SK-N-SH (cell line): ENCODE measurements around the gene RAP2A. TPM values are rescaled to one million over a fixed set of nuclear protein-coding genes. Genes with fewer than 3 reads are reported as not detected.

ENCODE experiments used
- CTCF ChIA-PET: fragments of 300-600, 350-600 bp; formaldehyde crosslinking; extraction: SDS; loops from one replicate; lab custom pipeline; 2021; lab: Yijun Ruan, JAX
- POLR2A ChIA-PET: fragments of 350-600 bp; sonication (Branson Sonifier 250); formaldehyde crosslinking; extraction: SDS; loops from one replicate; lab custom pipeline; 2020; ENCODE audit warnings: antibody characterized with exemption, inconsistent platforms; lab: Yijun Ruan, JAX
- DNase-seq: peaks from one replicate; pipeline ENCODE4 v3.0.0; 2012
- H2AFZ ChIP-seq: fragments of 200-600 bp; sonication (generic); 2 replicates; pipeline ENCODE4 v1.8.1; 2016; ENCODE audit warnings: antibody characterized with exemption, mild to moderate bottlenecking, low read depth
- H3F3A ChIP-seq: fragments of 200-600 bp; sonication (generic); replicated peaks from 2 replicates; pipeline ENCODE3; 2016; ENCODE audit warnings: antibody characterized with exemption, mild to moderate bottlenecking; ENCODE audit not compliant: insufficient read depth
- H3K27ac ChIP-seq, 2 experiments: fragments of 200-500 bp in 1 of 2; fragments of 200-600 bp in 1 of 2; sonication (Bioruptor generic) in 1 of 2; sonication (generic), shearing (Covaris generic) in 1 of 2; 2 replicates each; pipeline versions ENCODE4 v1.5.1 to v1.6.1; 2014 to 2016; ENCODE audit warnings: low read depth in 2 of 2, inconsistent platforms in 1 of 2, low read length in 1 of 2, mild to moderate bottlenecking in 1 of 2, mixed read lengths in 1 of 2
- H3K27me3 ChIP-seq: fragments of 200-600 bp; sonication (generic), shearing (Covaris generic); 2 replicates; pipeline ENCODE4 v1.6.1; 2016; ENCODE audit warnings: mixed run types; ENCODE audit not compliant: insufficient read depth
- H3K36me3 ChIP-seq, 2 experiments: fragments of 200-500 bp in 1 of 2; fragments of 200-600 bp in 1 of 2; sonication (Bioruptor generic) in 1 of 2; sonication (generic) in 1 of 2; replicated peaks in 1 of 2; 2 replicates each; pipeline versions ENCODE3 to v1.5.1; 2014 to 2016; ENCODE audit warnings: low read length in 1 of 2, mild to moderate bottlenecking in 1 of 2; ENCODE audit not compliant: insufficient read depth in 2 of 2, control insufficient read depth in 1 of 2
- H3K4me1 ChIP-seq, 2 experiments: fragments of 200-500 bp in 1 of 2; fragments of 200-600 bp in 1 of 2; sonication (Bioruptor generic) in 1 of 2; sonication (generic), shearing (Covaris generic) in 1 of 2; 2 replicates each; pipeline versions ENCODE4 v1.5.1 to v1.6.1; 2014 to 2016; ENCODE audit warnings: low read depth in 1 of 2, low read length in 1 of 2, mixed run types in 1 of 2; ENCODE audit not compliant: insufficient read depth in 2 of 2, control insufficient read depth in 1 of 2
- H3K4me2 ChIP-seq: fragments of 200-600 bp; sonication (generic), shearing (Covaris generic); 2 replicates; pipeline ENCODE4 v1.6.1; 2017; ENCODE audit warnings: mixed run types
- H3K4me3 ChIP-seq, 2 experiments: fragments of 200-500 bp in 1 of 2; fragments of 200-600 bp in 1 of 2; sonication (Bioruptor generic) in 1 of 2; sonication (generic), shearing (Covaris generic) in 1 of 2; 2 replicates each; pipeline versions ENCODE4 v1.5.1 to v1.8.1; 2014 to 2016; ENCODE audit warnings: low read depth in 2 of 2, inconsistent platforms in 1 of 2, low read length in 1 of 2, mild to moderate bottlenecking in 1 of 2, mixed read lengths in 1 of 2, moderate library complexity in 1 of 2
- H3K79me2 ChIP-seq: fragments of 200-600 bp; sonication (generic); 2 replicates; pipeline ENCODE4 v1.8.1; 2017; ENCODE audit warnings: mild to moderate bottlenecking; ENCODE audit not compliant: insufficient read depth
- H3K9ac ChIP-seq: fragments of 200-600 bp; sonication (generic); 2 replicates; pipeline ENCODE4 v1.6.1; 2017; ENCODE audit warnings: mixed run types
- H3K9me2 ChIP-seq: fragments of 200-600 bp; sonication (generic); 2 replicates; pipeline ENCODE4 v1.6.1; 2017; ENCODE audit warnings: mixed run types
- H3K9me3 ChIP-seq: fragments of 200-600 bp; sonication (generic); 2 replicates; pipeline ENCODE4 v1.6.1; 2017; ENCODE audit warnings: mixed run types, mild to moderate bottlenecking, moderate library complexity
- H4K20me1 ChIP-seq: fragments of 200-600 bp; sonication (generic); 2 replicates; pipeline ENCODE4 v1.6.1; 2017; ENCODE audit warnings: mild to moderate bottlenecking, mixed run types; ENCODE audit not compliant: insufficient read depth
- ELF1 ChIP-seq: IDR thresholded peaks from 2 replicates; pipeline ENCODE4 v1.4.0; 2012
- EP300 ChIP-seq, 2 experiments: IDR thresholded peaks; 2 replicates each; pipeline versions ENCODE4 v1.4.0 to v1.6.1; 2012; ENCODE audit warnings: borderline replicate concordance in 1 of 2, low read depth in 1 of 2, low read length in 1 of 2
- FOXJ3 ChIP-seq: sonication (generic); formaldehyde crosslinking; IDR thresholded peaks from 2 replicates; pipeline ENCODE4 v1.5.1; 2020; ENCODE audit warnings: mild to moderate bottlenecking, missing genetic modification reagents
- JUND ChIP-seq: IDR thresholded peaks from 2 replicates; pipeline ENCODE4 v1.4.0; 2012
- MXI1 ChIP-seq: IDR thresholded peaks from 2 replicates; pipeline ENCODE4 v1.6.1; 2012; ENCODE audit warnings: mild to moderate bottlenecking, low read depth, low read length, improper control_type of control experiment
- NFIC ChIP-seq: IDR thresholded peaks from 2 replicates; pipeline ENCODE4 v1.4.0; 2012; ENCODE audit warnings: borderline replicate concordance
- NRF1 ChIP-seq: IDR thresholded peaks from 2 replicates; pipeline ENCODE4 v1.6.1; 2012; ENCODE audit warnings: low read depth, mild to moderate bottlenecking, low read length
- RAD21 ChIP-seq: IDR thresholded peaks from 2 replicates; pipeline ENCODE4 v1.6.1; 2012; ENCODE audit warnings: mild to moderate bottlenecking, low read length
- REST ChIP-seq: IDR thresholded peaks from 2 replicates; pipeline ENCODE4 v1.6.1; 2012; ENCODE audit warnings: mild to moderate bottlenecking, low read depth, low read length, moderate library complexity
- SMC3 ChIP-seq: IDR thresholded peaks from 2 replicates; pipeline ENCODE4 v1.6.1; 2012; ENCODE audit warnings: low read depth, low read length, improper control_type of control experiment
- TCF12 ChIP-seq: IDR thresholded peaks from 2 replicates; pipeline ENCODE4 v1.4.0; 2012
- TEAD4 ChIP-seq: IDR thresholded peaks from 2 replicates; pipeline ENCODE4 v1.4.0; 2012; ENCODE audit warnings: mild to moderate bottlenecking, borderline replicate concordance; ENCODE audit not compliant: insufficient read depth
- WGBS: methylation state at CpG from one replicate; pipeline ENCODE4 v1.1.6; 2017; ENCODE audit warnings: low lambda C conversion rate; 5-methylcytosine and 5-hydroxymethylcytosine counted together
- polyA plus RNA-seq, 3 experiments: library from polyadenylated mRNA; depleted of rRNA; stranded (reverse); fragments of >200 nt; gene quantifications; 2 replicates each; pipeline ENCODE4 v1.2.3, GENCODE V29; 2012
- TF ChIP-seq, protein P1 (sequence below): fragments of 200-600 bp; sonication (generic); IDR thresholded peaks from 2 replicates; pipeline ENCODE4 v1.6.1; 2017; ENCODE audit warnings: antibody characterized with exemption, mild to moderate bottlenecking, moderate library complexity
- TF ChIP-seq, protein P2 (sequence below): IDR thresholded peaks from 2 replicates; pipeline ENCODE4 v1.4.0; 2012; ENCODE audit warnings: low read depth, borderline replicate concordance

RAP2A gene
- polyA plus RNA-seq, 1 of the 3 experiments (the other 2 are of a cell fraction) = 6.5 TPM

- H3K4me1 ChIP-seq = peaks cover 8 to 19% of the 10 kb centered on the region in 2 experiments; a peak in 2 of 4 replicates
- H3K27me3 ChIP-seq = no peaks in the 10 kb centered on the region
- H3K79me2 ChIP-seq = peaks cover 57% of the 10 kb centered on the region
- peaks cover 7 to 19% of the 10 kb centered on the region in 2 experiments for H3K36me3 ChIP-seq
- WGBS = 88% methylated on average over 4 of the region's 4 CpGs
- TF ChIP-seq MXI1 (no peak), EP300 (IDR thresholded peaks at IDR 0.05; ENCODE audit: borderline replicate concordance in 1 of 2, low read depth in 1 of 2, low read length in 1 of 2) (no peak), NFIC (no peak), SMC3 (no peak)
- TF ChIP-seq, protein P1, sequence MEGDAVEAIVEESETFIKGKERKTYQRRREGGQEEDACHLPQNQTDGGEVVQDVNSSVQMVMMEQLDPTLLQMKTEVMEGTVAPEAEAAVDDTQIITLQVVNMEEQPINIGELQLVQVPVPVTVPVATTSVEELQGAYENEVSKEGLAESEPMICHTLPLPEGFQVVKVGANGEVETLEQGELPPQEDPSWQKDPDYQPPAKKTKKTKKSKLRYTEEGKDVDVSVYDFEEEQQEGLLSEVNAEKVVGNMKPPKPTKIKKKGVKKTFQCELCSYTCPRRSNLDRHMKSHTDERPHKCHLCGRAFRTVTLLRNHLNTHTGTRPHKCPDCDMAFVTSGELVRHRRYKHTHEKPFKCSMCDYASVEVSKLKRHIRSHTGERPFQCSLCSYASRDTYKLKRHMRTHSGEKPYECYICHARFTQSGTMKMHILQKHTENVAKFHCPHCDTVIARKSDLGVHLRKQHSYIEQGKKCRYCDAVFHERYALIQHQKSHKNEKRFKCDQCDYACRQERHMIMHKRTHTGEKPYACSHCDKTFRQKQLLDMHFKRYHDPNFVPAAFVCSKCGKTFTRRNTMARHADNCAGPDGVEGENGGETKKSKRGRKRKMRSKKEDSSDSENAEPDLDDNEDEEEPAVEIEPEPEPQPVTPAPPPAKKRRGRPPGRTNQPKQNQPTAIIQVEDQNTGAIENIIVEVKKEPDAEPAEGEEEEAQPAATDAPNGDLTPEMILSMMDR = no peak
- H2AFZ ChIP-seq = no peak overlapping the region
- peaks cover 6% of the 10 kb centered on the region; the same call in 1 of the 2 replicates for H3K9me3 ChIP-seq
- no peak overlapping the region for H3K9ac ChIP-seq
- H3K4me2 ChIP-seq = no peak overlapping the region
- ChIA-PET CTCF (interaction anchor here (0.7 to 1.7 kb wide), 3 partner anchors 10 to 14 kb away, joined by 4 to 6 read pairs (median 4); no protein-coding TSS in a partner anchor), POLR2A (no interaction called here)
- DNase-seq = no peak
- no peak overlapping the region for H3K4me3 ChIP-seq
- no peaks in the 10 kb centered on the region for H3F3A ChIP-seq
- no peaks in the 10 kb centered on the region for H3K9me2 ChIP-seq
- H4K20me1 ChIP-seq = peaks cover 3% of the 10 kb centered on the region; the same call in 1 of the 2 replicates
- H3K27ac ChIP-seq = no peak overlapping the region; a peak in 1 of 4 replicates
These were observed 25.3 kb downstream of the RAP2A start for GRCh38 chr13:97459215-97459777.

DNA sequence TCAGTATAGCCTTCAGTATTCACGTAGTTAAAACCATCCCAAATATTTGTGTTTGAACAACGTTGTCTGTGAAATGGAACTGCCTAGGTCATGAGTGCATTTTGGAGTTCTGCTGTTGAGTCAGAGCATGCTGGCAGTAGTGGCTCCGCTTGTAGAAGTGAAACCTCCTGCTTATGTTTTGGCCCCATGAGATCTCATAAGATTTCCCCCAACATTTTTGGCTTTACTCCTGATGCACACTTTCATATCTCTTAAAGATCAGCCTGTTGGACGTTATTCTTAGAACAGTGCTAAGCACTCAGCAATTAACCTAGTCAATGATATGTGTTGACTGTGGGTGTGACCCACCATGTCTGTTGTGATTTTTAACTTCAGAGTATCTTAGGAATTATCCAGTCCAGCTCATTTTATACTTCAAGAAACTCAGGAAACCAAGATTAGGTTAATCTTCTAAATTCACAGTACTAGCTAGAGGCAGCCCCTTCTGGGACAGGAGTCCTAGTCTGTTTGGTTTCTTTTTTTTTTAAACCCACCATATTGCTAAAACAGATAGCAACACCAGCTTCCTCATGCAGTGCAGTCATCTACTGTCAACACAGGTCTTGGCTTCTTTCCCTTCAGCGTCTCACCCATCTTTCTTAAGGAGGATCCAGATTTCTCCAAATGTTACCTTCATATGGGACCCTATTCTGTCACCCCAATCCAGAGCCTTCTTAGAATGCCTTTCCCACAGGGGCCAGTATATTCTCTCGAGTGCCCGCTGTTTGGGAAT lies 26.2 kb downstream of the RAP2A start:
- H3K36me3 ChIP-seq = peaks cover 15 to 22% of the 10 kb centered on the region in 2 experiments
- peaks cover 48% of the 10 kb centered on the region for H3K79me2 ChIP-seq
- no peak for DNase-seq
- H2AFZ ChIP-seq = no peak overlapping the region
- H3K27ac ChIP-seq = peak overlapping the region in 1 of 2 experiments; percentile 81; a peak in 2 of 4 replicates
- H3K9me3 ChIP-seq = no peaks in the 10 kb centered on the region
- no peaks in the 10 kb centered on the region for H3F3A ChIP-seq
- no peak for TF ChIP-seq RAD21
- TF ChIP-seq REST = no peak
- TF ChIP-seq JUND = no peak
- no peak for TF ChIP-seq FOXJ3 (CRISPR knock-in tag)
- no peak for TF ChIP-seq TEAD4
- no peak for TF ChIP-seq TCF12
- no peak for TF ChIP-seq NRF1
- TF ChIP-seq, protein P2, sequence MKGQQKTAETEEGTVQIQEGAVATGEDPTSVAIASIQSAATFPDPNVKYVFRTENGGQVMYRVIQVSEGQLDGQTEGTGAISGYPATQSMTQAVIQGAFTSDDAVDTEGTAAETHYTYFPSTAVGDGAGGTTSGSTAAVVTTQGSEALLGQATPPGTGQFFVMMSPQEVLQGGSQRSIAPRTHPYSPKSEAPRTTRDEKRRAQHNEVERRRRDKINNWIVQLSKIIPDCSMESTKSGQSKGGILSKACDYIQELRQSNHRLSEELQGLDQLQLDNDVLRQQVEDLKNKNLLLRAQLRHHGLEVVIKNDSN = no peak
- TF ChIP-seq EP300 (IDR thresholded peaks at IDR 0.05; ENCODE audit: borderline replicate concordance in 1 of 2, low read depth in 1 of 2, low read length in 1 of 2) = no peak
- TF ChIP-seq NFIC = no peak
- TF ChIP-seq ELF1 = no peak
- TF ChIP-seq, protein P1 = no peak
- H3K27me3 ChIP-seq = no peaks in the 10 kb centered on the region
- no peaks in the 10 kb centered on the region for H3K9me2 ChIP-seq
- no peak overlapping the region for H3K4me2 ChIP-seq
- ChIA-PET CTCF (interaction anchor here (1.1 kb wide), 1 partner anchor 15 kb away, joined by 4 read pairs; no protein-coding TSS in a partner anchor), POLR2A (no interaction called here)
- 84% methylated on average over 7 of the region's 7 CpGs for WGBS
- peaks cover 8 to 19% of the 10 kb centered on the region in 2 experiments; a peak in 2 of 4 replicates for H3K4me1 ChIP-seq
- peaks cover 3% of the 10 kb centered on the region; the same call in 1 of the 2 replicates for H4K20me1 ChIP-seq
- H3K4me3 ChIP-seq = no peak overlapping the region
- no peak overlapping the region for H3K9ac ChIP-seq
